CD4-positive, CD25-positive, alpha-beta regulatory T cell (primary cell): ENCODE results near the gene STON2. TPM values are rescaled to one million over a fixed set of nuclear protein-coding genes. Genes with fewer than 3 reads are reported as not detected.

Source experiments
- ATAC-seq, 2 donors: fragments of 150-1000 bp; cut with Tn5 transposase; one replicate each; pipeline ENCODE4 v1.10.0; 2021; ENCODE audit warnings: low read depth in 2 of 2, moderate number of reproducible peaks in 2 of 2, moderate library complexity in 1 of 2
- DNase-seq, 3 donors: peaks; one replicate each; pipeline versions ENCODE4 v3.0.0 to v3.0.0-alpha.2; 2012 to 2022; ENCODE audit warnings: mixed read lengths in 1 of 3
- H3K27ac ChIP-seq: one replicate; pipeline ENCODE4 v1.7.0; 2013; ENCODE audit warnings: mild to moderate bottlenecking, low read length; ENCODE audit not compliant: insufficient read depth, poor library complexity, severe bottlenecking
- H3K27me3 ChIP-seq: one replicate; pipeline ENCODE4 v1.7.0; 2013; ENCODE audit warnings: low read length; ENCODE audit not compliant: control insufficient read depth, insufficient read depth
- H3K36me3 ChIP-seq: one replicate; pipeline ENCODE4 v1.7.0; 2013; ENCODE audit warnings: mild to moderate bottlenecking, low read length, moderate library complexity; ENCODE audit not compliant: control insufficient read depth, insufficient read depth
- H3K4me1 ChIP-seq: 2 replicates; pipeline ENCODE4 v1.7.0; 2013; ENCODE audit warnings: mild to moderate bottlenecking, low read length; ENCODE audit not compliant: insufficient read depth, control insufficient read depth, poor library complexity, severe bottlenecking
- H3K4me3 ChIP-seq: one replicate; pipeline ENCODE4 v1.7.0; 2013; ENCODE audit warnings: low read depth, mild to moderate bottlenecking, low read length, moderate library complexity
- H3K9me3 ChIP-seq, 2 experiments: 1 replicate in 1 of 2; 2 replicates in 1 of 2; pipeline ENCODE4 v1.7.0; 2013; ENCODE audit warnings: low read length in 2 of 2, mild to moderate bottlenecking in 1 of 2, moderate library complexity in 1 of 2; ENCODE audit not compliant: control insufficient read depth in 2 of 2
- H3K27ac Mint-ChIP-seq, 3 donors: one replicate each; pipeline ENCODE4 v1.8.0; 2020 to 2022; ENCODE audit warnings: mild to moderate bottlenecking in 3 of 3, mixed read lengths in 3 of 3, moderate library complexity in 2 of 3
- H3K27me3 Mint-ChIP-seq: one replicate; pipeline ENCODE4 v1.8.0; 2022; ENCODE audit warnings: mild to moderate bottlenecking, mixed read lengths
- H3K36me3 Mint-ChIP-seq: one replicate; pipeline ENCODE4 v1.8.0; 2020; ENCODE audit warnings: mixed read lengths
- H3K4me1 Mint-ChIP-seq, 4 donors: one replicate each; pipeline ENCODE4 v1.8.0; 2020 to 2022; ENCODE audit warnings: mixed read lengths in 4 of 4, mild to moderate bottlenecking in 1 of 4
- H3K4me3 Mint-ChIP-seq, 4 donors: one replicate each; pipeline ENCODE4 v1.8.0; 2020 to 2022; ENCODE audit warnings: mild to moderate bottlenecking in 4 of 4, mixed read lengths in 4 of 4, moderate library complexity in 3 of 4
- H3K9me3 Mint-ChIP-seq, 7 donors: one replicate each; pipeline ENCODE4 v1.8.0; 2020 to 2022; ENCODE audit warnings: mixed read lengths in 7 of 7, mild to moderate bottlenecking in 3 of 7, moderate library complexity in 2 of 7
- polyA plus RNA-seq, 4 donors: library from polyadenylated mRNA; unstranded; fragments of 300-500 nt; fragmentation: Illumina TruSeq; gene quantifications; one replicate each; pipeline ENCODE4 v1.2.3, GENCODE V29; 2021
- total RNA-seq: library from RNA; stranded (reverse); gene quantifications from one replicate; pipeline ENCODE4 v1.2.3, GENCODE V29; 2022

The STON2 gene
- total and polyA plus RNA-seq, 5 donors from 2014 or later = 4.4 TPM; not detected in 4

- no peak for ATAC-seq
- no peaks in the 10 kb centered on the region for H3K9me3 ChIP-seq
- Mint-ChIP-seq H3K27me3 (peaks cover 67% of the 10 kb centered on the region), H3K27ac (no peak overlapping the region), H3K36me3 (no peaks in the 10 kb centered on the region), H3K4me3 (no peak overlapping the region), H3K4me1 (peaks cover 4 to 16% (median 11%) of the 10 kb centered on the region in 4 donors), H3K9me3 (peaks cover 0 to 4% (median 0%) of the 10 kb centered on the region in 7 donors)
- H3K4me3 ChIP-seq = no peak overlapping the region
- DNase-seq = no peak
- H3K36me3 ChIP-seq = no peaks in the 10 kb centered on the region
- no peak overlapping the region for H3K27ac ChIP-seq
- peaks cover 14% of the 10 kb centered on the region for H3K4me1 ChIP-seq
- peaks cover 38% of the 10 kb centered on the region for H3K27me3 ChIP-seq
Measured at GRCh38 chr14:81440041-81440440, 39.9 kb upstream of the STON2 start.

GRCh38 chr14:81437244-81437643 lies 37.1 kb upstream of the STON2 start:
- DNase-seq (no peak), ATAC-seq (no peak)
- Histone ChIP-seq H3K27ac (no peak overlapping the region), H3K4me3 (no peak overlapping the region), H3K27me3 (peaks cover 44% of the 10 kb centered on the region), H3K9me3 (no peaks in the 10 kb centered on the region), H3K4me1 (peaks cover 15% of the 10 kb centered on the region), H3K36me3 (no peaks in the 10 kb centered on the region)
- Mint-ChIP-seq H3K9me3 (peaks cover 0 to 2% (median 0%) of the 10 kb centered on the region in 7 donors), H3K27me3 (peaks cover 82% of the 10 kb centered on the region), H3K4me1 (peaks cover 4 to 16% (median 11%) of the 10 kb centered on the region in 4 donors), H3K36me3 (no peaks in the 10 kb centered on the region), H3K4me3 (peak overlapping the region; percentile 57 to 92 (median 82)), H3K27ac (no peak overlapping the region)

GRCh38 chr14:81436296-81437138 lies 36.4 kb upstream of the STON2 start:
- Mint-ChIP-seq H3K4me1 (peaks cover 4 to 16% (median 11%) of the 10 kb centered on the region in 4 donors), H3K36me3 (no peaks in the 10 kb centered on the region), H3K9me3 (peaks cover 0 to 2% (median 0%) of the 10 kb centered on the region in 7 donors), H3K27me3 (peaks cover 82% of the 10 kb centered on the region), H3K4me3 (peak overlapping the region; percentile 57 to 92 (median 82)), H3K27ac (no peak overlapping the region)
- DNase-seq = peak in 2 of 3 donors; percentile 2 to 23
- H3K4me1 ChIP-seq = peaks cover 15% of the 10 kb centered on the region
- H3K9me3 ChIP-seq = no peaks in the 10 kb centered on the region
- no peaks in the 10 kb centered on the region for H3K36me3 ChIP-seq
- ATAC-seq = peak; percentile 40 to 42
- no peak overlapping the region for H3K27ac ChIP-seq
- H3K27me3 ChIP-seq = peaks cover 45% of the 10 kb centered on the region
- H3K4me3 ChIP-seq = peak overlapping the region; percentile 32

- DNase-seq (peak in 2 of 3 donors; percentile 12 to 27), ATAC-seq (peak; percentile 27 to 46)
- Histone ChIP-seq H3K27me3 (peaks cover 43% of the 10 kb centered on the region), H3K4me3 (no peak overlapping the region), H3K4me1 (peaks cover 15% of the 10 kb centered on the region), H3K36me3 (no peaks in the 10 kb centered on the region), H3K9me3 (no peaks in the 10 kb centered on the region), H3K27ac (no peak overlapping the region)
- H3K36me3 Mint-ChIP-seq = no peaks in the 10 kb centered on the region
- H3K4me3 Mint-ChIP-seq = peak overlapping the region; percentile 67 to 87 (median 83)
- H3K4me1 Mint-ChIP-seq = peaks cover 4 to 16% (median 11%) of the 10 kb centered on the region in 4 donors
- H3K9me3 Mint-ChIP-seq = peaks cover 0 to 2% (median 0%) of the 10 kb centered on the region in 7 donors
- H3K27me3 Mint-ChIP-seq = peaks cover 82% of the 10 kb centered on the region
- no peak overlapping the region for H3K27ac Mint-ChIP-seq
Measured at GRCh38 chr14:81435391-81436295, 35.5 kb upstream of the STON2 start.

- H3K27ac ChIP-seq = no peak overlapping the region
- no peak overlapping the region for H3K27ac Mint-ChIP-seq
- DNase-seq = no peak
- H3K36me3 Mint-ChIP-seq = no peaks in the 10 kb centered on the region
- no peak for ATAC-seq
- peak overlapping the region; percentile 67 to 87 (median 83) for H3K4me3 Mint-ChIP-seq
- peaks cover 4 to 16% (median 11%) of the 10 kb centered on the region in 4 donors for H3K4me1 Mint-ChIP-seq
- H3K4me3 ChIP-seq = no peak overlapping the region
- peaks cover 15% of the 10 kb centered on the region for H3K4me1 ChIP-seq
- H3K9me3 Mint-ChIP-seq = peaks cover 0 to 2% (median 0%) of the 10 kb centered on the region in 7 donors
- peaks cover 80% of the 10 kb centered on the region for H3K27me3 Mint-ChIP-seq
- H3K27me3 ChIP-seq = peaks cover 38% of the 10 kb centered on the region
- H3K36me3 ChIP-seq = no peaks in the 10 kb centered on the region
- no peaks in the 10 kb centered on the region for H3K9me3 ChIP-seq
Measured at GRCh38 chr14:81435048-81435390, 34.9 kb upstream of the STON2 start.

DNA sequence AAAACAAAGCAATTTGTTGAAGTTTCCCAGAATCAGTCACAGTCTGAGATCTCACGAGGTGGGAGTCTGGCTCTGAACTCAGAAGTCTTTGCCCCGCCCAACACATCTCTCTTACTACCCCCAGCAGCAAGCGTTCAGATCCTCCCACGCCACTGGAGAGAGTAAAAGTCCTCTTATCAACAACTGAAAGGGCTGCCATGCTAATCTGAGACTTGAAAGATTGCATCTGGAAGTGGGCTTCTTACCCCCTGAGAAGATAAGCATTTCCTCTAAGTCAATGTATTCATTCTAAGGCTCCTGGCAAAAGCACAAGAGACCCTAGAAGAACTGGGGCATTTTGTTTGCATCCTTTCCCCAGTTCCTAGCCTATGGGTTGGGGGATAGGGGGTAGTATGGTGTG lies 34.1 kb upstream of the STON2 start:
- no peak overlapping the region for H3K27ac Mint-ChIP-seq
- peaks cover 15% of the 10 kb centered on the region for H3K4me1 ChIP-seq
- peaks cover 4 to 16% (median 11%) of the 10 kb centered on the region in 4 donors for H3K4me1 Mint-ChIP-seq
- ATAC-seq (no peak), DNase-seq (no peak)
- peaks cover 0 to 2% (median 0%) of the 10 kb centered on the region in 7 donors for H3K9me3 Mint-ChIP-seq
- H3K36me3 Mint-ChIP-seq = no peaks in the 10 kb centered on the region
- H3K9me3 ChIP-seq = no peaks in the 10 kb centered on the region
- no peak overlapping the region for H3K4me3 ChIP-seq
- no peak overlapping the region for H3K27ac ChIP-seq
- peaks cover 87% of the 10 kb centered on the region for H3K27me3 Mint-ChIP-seq
- peaks cover 35% of the 10 kb centered on the region for H3K27me3 ChIP-seq
- peak overlapping the region in 1 of 4 donors; percentile 9 for H3K4me3 Mint-ChIP-seq
- no peaks in the 10 kb centered on the region for H3K36me3 ChIP-seq

GRCh38 chr14:81433378-81433777 lies 33.3 kb upstream of the STON2 start:
- no peak overlapping the region for H3K27ac Mint-ChIP-seq

More at GRCh38 chr14:81433378-81433777, 33.3 kb upstream of the STON2 start:
- peaks cover 80% of the 10 kb centered on the region for H3K27me3 Mint-ChIP-seq
- H3K27ac ChIP-seq = no peak overlapping the region
- H3K4me1 ChIP-seq = peaks cover 15% of the 10 kb centered on the region
- H3K4me3 Mint-ChIP-seq = peak overlapping the region in 1 of 4 donors; percentile 43
- ATAC-seq = no peak
- H3K27me3 ChIP-seq = peaks cover 33% of the 10 kb centered on the region
- H3K4me1 Mint-ChIP-seq = peaks cover 4 to 16% (median 11%) of the 10 kb centered on the region in 4 donors
- H3K9me3 Mint-ChIP-seq = peaks cover 0 to 2% (median 0%) of the 10 kb centered on the region in 7 donors
- H3K36me3 Mint-ChIP-seq = no peaks in the 10 kb centered on the region
- no peaks in the 10 kb centered on the region for H3K36me3 ChIP-seq
- no peaks in the 10 kb centered on the region for H3K9me3 ChIP-seq
- DNase-seq = no peak
- no peak overlapping the region for H3K4me3 ChIP-seq
